Loucy (cell line): ENCODE results near the gene LTBP1.

Source experiments
- H2AFZ ChIP-seq: fragments of 200-600 bp; sonication (generic); 2 replicates; pipeline ENCODE4 v1.6.0; 2016; ENCODE audit warnings: antibody characterized with exemption, mild to moderate bottlenecking, low read length, moderate library complexity
- H3F3A ChIP-seq: fragments of 200-600 bp; 2 replicates; pipeline ENCODE4 v1.6.0; 2016; ENCODE audit warnings: antibody characterized with exemption, low read depth, mild to moderate bottlenecking
- H3K27me3 ChIP-seq: fragments of 200-600 bp; sonication (generic); 2 replicates; pipeline ENCODE4 v1.6.1; 2014; ENCODE audit warnings: low read length, mild to moderate bottlenecking; ENCODE audit not compliant: insufficient read depth, poor library complexity, severe bottlenecking
- H3K36me3 ChIP-seq: fragments of 200-600 bp; sonication (generic); 2 replicates; pipeline ENCODE4 v1.6.1; 2016; ENCODE audit warnings: low read length; ENCODE audit not compliant: insufficient read depth
- H3K4me1 ChIP-seq: fragments of 200-600 bp; sonication (generic); 2 replicates; pipeline ENCODE4 v1.5.1; 2014; ENCODE audit warnings: low read length, mild to moderate bottlenecking; ENCODE audit not compliant: insufficient read depth, poor library complexity, severe bottlenecking
- H3K4me2 ChIP-seq: fragments of 200-600 bp; sonication (generic); 2 replicates; pipeline ENCODE4 v1.6.0; 2014; ENCODE audit warnings: antibody characterized with exemption, low read length, low read depth, mild to moderate bottlenecking; ENCODE audit not compliant: poor library complexity, severe bottlenecking
- H3K4me3 ChIP-seq: fragments of 200-600 bp; sonication (generic); 2 replicates; pipeline ENCODE4 v1.5.1; 2014; ENCODE audit warnings: low read length, mild to moderate bottlenecking, mixed read lengths; ENCODE audit not compliant: poor library complexity, severe bottlenecking
- H3K79me2 ChIP-seq: fragments of 200-600 bp; sonication (generic); 2 replicates; pipeline ENCODE4 v1.6.1; 2014; ENCODE audit warnings: low read length; ENCODE audit not compliant: insufficient read depth
- H3K9ac ChIP-seq: fragments of 200-600 bp; sonication (generic); 2 replicates; pipeline ENCODE4 v1.6.0; 2014; ENCODE audit warnings: mild to moderate bottlenecking, low read depth, low read length, moderate library complexity; ENCODE audit not compliant: poor library complexity, severe bottlenecking
- H3K9me2 ChIP-seq: fragments of 200-600 bp; sonication (generic); replicated peaks from 2 replicates; pipeline ENCODE4 v1.6.1; 2016; ENCODE audit warnings: low read depth, low read length, mixed read lengths
- H3K9me3 ChIP-seq: fragments of 200-600 bp; sonication (generic); 2 replicates; pipeline ENCODE4 v1.6.1; 2014; ENCODE audit warnings: mild to moderate bottlenecking, antibody characterized with exemption, low read length, low read depth; ENCODE audit not compliant: insufficient read depth
- H4K20me1 ChIP-seq: fragments of 200-600 bp; sonication (generic); 2 replicates; pipeline ENCODE4 v1.6.0; 2014; ENCODE audit warnings: antibody characterized with exemption, low read length, mild to moderate bottlenecking; ENCODE audit not compliant: insufficient read depth, poor library complexity, severe bottlenecking
- EZH2phosphoT487 ChIP-seq: fragments of 200-600 bp; IDR thresholded peaks from 2 replicates; pipeline ENCODE4 v1.6.1; 2018; ENCODE audit warnings: antibody characterized with exemption, mild to moderate bottlenecking, moderate library complexity, borderline replicate concordance
- TF ChIP-seq, protein P1 (sequence below): fragments of 200-600 bp; sonication (generic); conservative IDR thresholded peaks from 2 replicates; pipeline ENCODE4 v1.5.1; 2014; ENCODE audit warnings: mild to moderate bottlenecking, antibody characterized with exemption, low read length

Gene LTBP1

DNA sequence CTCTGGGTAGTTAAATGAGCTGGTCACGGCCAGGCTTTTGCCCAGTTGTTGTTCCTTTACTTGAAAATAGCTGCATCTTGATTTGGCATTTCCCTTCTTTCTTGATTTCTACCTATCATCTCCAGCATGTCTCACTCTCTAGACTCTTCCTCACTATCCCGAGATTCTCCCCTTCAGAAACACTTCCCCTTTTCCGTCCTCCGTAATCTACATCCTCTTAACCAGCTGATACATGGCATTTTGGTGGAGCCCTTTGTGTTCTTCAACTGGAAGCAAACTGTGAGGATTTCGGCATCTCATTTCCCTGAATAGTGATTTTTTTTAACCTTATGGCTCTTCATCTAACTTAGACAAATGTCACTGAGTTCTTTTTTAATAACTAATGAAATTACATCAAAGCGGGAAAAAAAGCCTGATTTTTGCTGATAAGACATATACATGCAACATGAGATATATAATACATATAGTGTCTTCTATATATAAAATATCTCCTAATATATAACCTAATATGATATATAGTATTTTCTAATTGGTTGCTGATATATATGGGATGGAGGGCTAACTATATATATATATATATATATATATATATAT lies 309.5 kb downstream of the LTBP1 start:
- TF ChIP-seq, protein P1, sequence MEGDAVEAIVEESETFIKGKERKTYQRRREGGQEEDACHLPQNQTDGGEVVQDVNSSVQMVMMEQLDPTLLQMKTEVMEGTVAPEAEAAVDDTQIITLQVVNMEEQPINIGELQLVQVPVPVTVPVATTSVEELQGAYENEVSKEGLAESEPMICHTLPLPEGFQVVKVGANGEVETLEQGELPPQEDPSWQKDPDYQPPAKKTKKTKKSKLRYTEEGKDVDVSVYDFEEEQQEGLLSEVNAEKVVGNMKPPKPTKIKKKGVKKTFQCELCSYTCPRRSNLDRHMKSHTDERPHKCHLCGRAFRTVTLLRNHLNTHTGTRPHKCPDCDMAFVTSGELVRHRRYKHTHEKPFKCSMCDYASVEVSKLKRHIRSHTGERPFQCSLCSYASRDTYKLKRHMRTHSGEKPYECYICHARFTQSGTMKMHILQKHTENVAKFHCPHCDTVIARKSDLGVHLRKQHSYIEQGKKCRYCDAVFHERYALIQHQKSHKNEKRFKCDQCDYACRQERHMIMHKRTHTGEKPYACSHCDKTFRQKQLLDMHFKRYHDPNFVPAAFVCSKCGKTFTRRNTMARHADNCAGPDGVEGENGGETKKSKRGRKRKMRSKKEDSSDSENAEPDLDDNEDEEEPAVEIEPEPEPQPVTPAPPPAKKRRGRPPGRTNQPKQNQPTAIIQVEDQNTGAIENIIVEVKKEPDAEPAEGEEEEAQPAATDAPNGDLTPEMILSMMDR = no peak
- no peak for TF ChIP-seq EZH2phosphoT487

GRCh38 chr2:33258387-33258786 lies 311.6 kb downstream of the LTBP1 start:
- TF ChIP-seq EZH2phosphoT487 = no peak
- TF ChIP-seq, protein P1 = no peak
- Histone ChIP-seq H3F3A (no peaks in the 10 kb centered on the region), H4K20me1 (no peaks in the 10 kb centered on the region), H3K36me3 (no peaks in the 10 kb centered on the region), H3K9me2 (no peaks in the 10 kb centered on the region), H3K79me2 (no peaks in the 10 kb centered on the region), H3K4me2 (no peak overlapping the region), H3K27me3 (no peaks in the 10 kb centered on the region), H3K9me3 (no peaks in the 10 kb centered on the region), H2AFZ (no peak overlapping the region), H3K4me3 (no peak overlapping the region), H3K4me1 (no peaks in the 10 kb centered on the region), H3K9ac (no peak overlapping the region)

More for the DNA sequence above, 309.5 kb downstream of the LTBP1 start:
- Histone ChIP-seq H3K9ac (no peak overlapping the region), H4K20me1 (no peaks in the 10 kb centered on the region), H3K4me3 (no peak overlapping the region), H3K4me1 (no peaks in the 10 kb centered on the region), H3K9me3 (no peaks in the 10 kb centered on the region), H3K9me2 (no peaks in the 10 kb centered on the region), H3K79me2 (no peaks in the 10 kb centered on the region), H3K27me3 (no peaks in the 10 kb centered on the region), H3K4me2 (no peak overlapping the region), H2AFZ (no peak overlapping the region), H3K36me3 (no peaks in the 10 kb centered on the region), H3F3A (no peaks in the 10 kb centered on the region)

- Histone ChIP-seq H3F3A (no peaks in the 10 kb centered on the region), H4K20me1 (no peaks in the 10 kb centered on the region), H3K27me3 (no peaks in the 10 kb centered on the region), H2AFZ (no peak overlapping the region), H3K4me1 (no peaks in the 10 kb centered on the region), H3K9me3 (peaks cover 20% of the 10 kb centered on the region), H3K79me2 (no peaks in the 10 kb centered on the region), H3K9me2 (no peaks in the 10 kb centered on the region), H3K4me3 (no peak overlapping the region), H3K9ac (no peak overlapping the region), H3K36me3 (peaks cover 19% of the 10 kb centered on the region; the same call in 1 of the 2 replicates), H3K4me2 (no peak overlapping the region)
- TF ChIP-seq, protein P1 = no peak
- no peak for TF ChIP-seq EZH2phosphoT487
Measured at GRCh38 chr2:33262097-33262496, 315.3 kb downstream of the LTBP1 start.
